CD4-positive, alpha-beta memory T cell (primary cell): ENCODE results near the gene OXLD1. TPM values are rescaled to one million over a fixed set of nuclear protein-coding genes. Genes with fewer than 3 reads are reported as not detected.

Experiments used
- CTCF ChIA-PET: fragments of 350-600 bp; sonication (Branson Sonifier 250); formaldehyde crosslinking; loops from one replicate; lab custom pipeline; 2021; ENCODE audit warnings: inconsistent platforms; ENCODE audit not compliant: partially characterized antibody; lab: Charles Lee
- POLR2A ChIA-PET: fragments of 350-600 bp; sonication (Branson Sonifier 250); formaldehyde crosslinking; loops from one replicate; lab custom pipeline; 2021; ENCODE audit not compliant: partially characterized antibody; lab: Charles Lee
- DNase-seq, 5 donors: peaks; one replicate each; pipeline versions ENCODE4 v3.0.0 to v3.0.0-alpha.2; 2020 to 2022; ENCODE audit warnings: mixed read lengths in 1 of 5
- H3K27ac ChIP-seq: one replicate; pipeline ENCODE4 v1.7.0; 2013; ENCODE audit warnings: low read depth, low read length
- H3K27me3 ChIP-seq: 2 replicates; pipeline ENCODE4 v1.7.0; 2013; ENCODE audit warnings: mild to moderate bottlenecking, low read length, moderate library complexity; ENCODE audit not compliant: insufficient read depth
- H3K36me3 ChIP-seq: 2 replicates; pipeline ENCODE4 v1.7.0; 2013; ENCODE audit warnings: mild to moderate bottlenecking, low read length, moderate library complexity; ENCODE audit not compliant: insufficient read depth
- H3K4me1 ChIP-seq: 2 replicates; pipeline ENCODE4 v1.7.0; 2013; ENCODE audit warnings: mild to moderate bottlenecking, low read length, moderate library complexity; ENCODE audit not compliant: insufficient read depth
- H3K4me3 ChIP-seq, 2 donors: one replicate each; pipeline ENCODE4 v1.7.0; 2013; ENCODE audit warnings: low read length in 2 of 2, mild to moderate bottlenecking in 1 of 2
- H3K9me3 ChIP-seq, 2 donors: one replicate each; pipeline ENCODE4 v1.7.0; 2013; ENCODE audit warnings: low read length in 2 of 2, control low read depth in 1 of 2; ENCODE audit not compliant: control insufficient read depth in 1 of 2
- H3K27ac Mint-ChIP-seq, 7 donors: one replicate each; pipeline ENCODE4 v1.8.0; 2020 to 2021; ENCODE audit warnings: mixed read lengths in 7 of 7, mild to moderate bottlenecking in 6 of 7, inconsistent platforms in 3 of 7, moderate library complexity in 3 of 7
- H3K27me3 Mint-ChIP-seq, 2 donors: one replicate each; pipeline ENCODE4 v1.8.0; 2020 to 2021; ENCODE audit warnings: mixed read lengths in 2 of 2
- H3K36me3 Mint-ChIP-seq, 2 donors: one replicate each; pipeline ENCODE4 v1.8.0; 2020 to 2021; ENCODE audit warnings: mixed read lengths in 2 of 2, inconsistent platforms in 1 of 2, mild to moderate bottlenecking in 1 of 2
- H3K4me1 Mint-ChIP-seq, 4 donors: one replicate each; pipeline ENCODE4 v1.8.0; 2020 to 2021; ENCODE audit warnings: mixed read lengths in 4 of 4, mild to moderate bottlenecking in 1 of 4
- H3K4me3 Mint-ChIP-seq, 8 donors: one replicate each; pipeline ENCODE4 v1.8.0; 2020 to 2021; ENCODE audit warnings: mixed read lengths in 8 of 8, mild to moderate bottlenecking in 7 of 8, moderate library complexity in 6 of 8, inconsistent platforms in 3 of 8
- H3K9me3 Mint-ChIP-seq, 8 donors: one replicate each; pipeline ENCODE4 v1.8.0; 2020 to 2021; ENCODE audit warnings: mixed read lengths in 8 of 8, mild to moderate bottlenecking in 5 of 8, inconsistent platforms in 3 of 8, moderate library complexity in 1 of 8
- intact Hi-C: fragments of 100-400 bp; cut with micrococcal nuclease; formaldehyde crosslinking; loops from one replicate; pipeline ENCODE4 v1.15.1; 2023
- polyA plus RNA-seq, 2 donors: library from polyadenylated mRNA; unstranded; fragments of 300-500 nt; fragmentation: Illumina TruSeq; gene quantifications; one replicate each; pipeline ENCODE4 v1.2.3, GENCODE V29; 2021
- total RNA-seq, 2 experiments: library from RNA; stranded (reverse); gene quantifications; one replicate each; pipeline ENCODE4 v1.2.3, GENCODE V29; 2021

OXLD1 gene
- 10 to 100 TPM; 52.5 to 60.8 TPM for total RNA-seq
- 10 to 100 TPM; 68.8 to 83.2 TPM for polyA plus RNA-seq

DNA sequence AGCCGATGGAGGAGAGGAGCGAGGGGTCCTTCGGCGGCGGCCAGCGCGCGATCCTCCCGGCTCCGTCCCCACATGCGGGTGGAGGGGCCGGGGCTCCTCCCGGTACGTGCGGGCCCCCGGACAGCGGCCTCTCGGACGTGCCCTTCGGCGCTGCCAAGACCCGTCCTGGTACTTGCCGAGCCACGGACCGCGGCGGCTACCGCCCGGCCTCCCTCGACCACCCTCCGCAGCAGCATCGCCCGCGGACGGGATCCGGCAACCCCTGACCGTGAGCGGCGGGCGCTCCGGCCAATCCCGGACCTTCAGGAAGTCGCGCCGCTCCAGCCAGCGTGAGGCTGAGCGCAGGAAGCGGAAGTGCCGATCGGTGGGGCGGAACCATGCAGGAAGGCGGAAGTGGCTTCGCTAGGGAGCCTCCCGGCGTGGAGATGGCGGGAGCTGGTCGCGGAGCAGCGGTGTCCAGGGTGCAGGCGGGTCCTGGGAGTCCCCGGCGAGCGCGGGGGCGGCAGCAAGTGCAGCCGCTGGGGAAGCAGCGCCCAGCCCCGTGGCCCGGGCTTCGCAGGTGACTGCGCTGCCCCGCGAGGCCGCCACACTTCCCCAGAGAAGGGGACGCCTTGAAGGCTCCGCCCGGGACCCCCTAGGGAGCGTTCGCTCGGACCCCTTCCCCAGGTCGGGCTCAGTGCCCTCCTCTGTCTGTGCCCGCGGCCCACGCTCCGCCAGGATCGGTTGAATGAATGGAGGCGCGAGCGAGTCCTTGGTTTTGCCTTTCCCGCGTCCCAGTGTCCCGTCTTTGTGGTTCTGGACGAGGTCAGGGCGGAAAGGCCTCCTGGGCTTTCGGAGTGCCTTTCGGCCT, at the start of gene OXLD1, which contains the start of gene CCDC137:
Gene OXLD1, minus strand, starts transcription at position 264 of the 850 bp plus-strand sequence. Its CDS starts 28 bp downstream, at position 236.
Gene CCDC137, plus strand, starts transcription at position 396 of the 850 bp plus-strand sequence. Its CDS starts 30 bp downstream, at position 426.
- ChIA-PET CTCF (no interaction called here), POLR2A (interaction anchor here (0.6 to 4.9 kb wide), 8 partner anchors 10 to 372 kb away, joined by 3 to 65 read pairs (median 4); partner anchors contain the start of genes ARHGDIA, ARL16, FAAP100 and HGS)
- no peaks in the 10 kb centered on the region for H3K9me3 Mint-ChIP-seq
- peak within 1 kb of the TSS; percentile 90 to 98 (median 95) for H3K4me3 Mint-ChIP-seq
- peak within 1 kb of the TSS; percentile 88 to 97 (median 96) for H3K27ac Mint-ChIP-seq
- Histone ChIP-seq H3K36me3 (peaks cover 17% of the 10 kb centered on the region), H3K4me1 (peaks cover 60% of the 10 kb centered on the region), H3K27me3 (no peaks in the 10 kb centered on the region), H3K9me3 (no peaks in the 10 kb centered on the region), H3K4me3 (peak within 1 kb of the TSS; percentile 81 to 85), H3K27ac (peak within 1 kb of the TSS; percentile 80)
- H3K27me3 Mint-ChIP-seq = no peaks in the 10 kb centered on the region
- intact Hi-C loops = loop anchor here (1.0 to 5.0 kb wide), 3 partner anchors 17 to 36 kb away; partner anchors contain the start of genes ARL16, MRPL12, NPLOC4 and TSPAN10
- DNase-seq = peak; percentile 88 to 92 (median 90)
- peaks cover 14 to 69% (median 37%) of the 10 kb centered on the region in 4 donors for H3K4me1 Mint-ChIP-seq
- peaks cover 0 to 21% of the 10 kb centered on the region in 2 donors for H3K36me3 Mint-ChIP-seq

DNA sequence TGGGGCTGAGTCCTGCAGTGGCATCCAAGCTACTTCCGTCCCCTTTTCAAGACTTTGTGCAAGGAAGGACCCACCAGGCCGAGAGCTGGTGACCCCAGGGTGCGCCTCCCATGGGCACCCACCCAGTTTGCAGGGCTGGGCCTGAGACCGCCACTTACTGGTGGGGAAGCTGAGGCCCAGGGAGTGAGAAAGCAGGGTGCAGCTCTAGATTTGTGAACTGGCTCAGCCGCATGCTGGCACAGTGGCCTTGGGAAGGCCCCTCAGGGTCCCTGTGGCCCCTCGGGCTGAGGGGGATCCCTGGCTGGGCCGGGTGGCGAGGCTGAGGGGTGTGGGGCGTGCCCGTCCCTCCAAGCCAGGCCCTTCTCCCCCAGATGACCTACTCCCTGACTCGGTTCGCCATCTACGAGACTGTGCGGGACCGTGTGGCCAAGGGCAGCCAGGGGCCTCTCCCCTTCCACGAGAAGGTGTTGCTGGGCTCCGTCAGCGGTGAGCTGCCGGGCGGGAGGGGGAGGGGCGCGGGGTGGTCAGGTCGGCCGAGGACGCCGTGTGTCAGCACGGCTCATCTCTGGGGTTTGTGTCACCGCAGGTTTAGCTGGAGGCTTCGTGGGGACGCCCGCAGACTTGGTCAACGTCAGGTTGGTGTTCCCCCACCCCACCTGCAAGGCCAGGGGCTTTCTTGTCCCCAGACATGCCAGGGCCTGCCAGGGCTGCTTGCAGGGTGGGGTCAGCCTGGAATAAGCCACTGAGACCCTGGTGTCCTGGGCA, 48.9 kb upstream of the OXLD1 start:
- Mint-ChIP-seq H3K27ac (no peak overlapping the region), H3K4me1 (peaks cover 5 to 22% (median 15%) of the 10 kb centered on the region in 4 donors), H3K9me3 (no peaks in the 10 kb centered on the region), H3K36me3 (no peaks in the 10 kb centered on the region), H3K27me3 (no peaks in the 10 kb centered on the region), H3K4me3 (no peak overlapping the region)
- H3K9me3 ChIP-seq = no peaks in the 10 kb centered on the region
- ChIA-PET CTCF (no interaction called here), POLR2A (interaction anchor here (0.7 to 1.8 kb wide), 3 partner anchors 12 to 31 kb away, joined by 3 to 5 read pairs (median 5); partner anchors contain the start of genes ARL16, HGS and MRPL12)
- H3K36me3 ChIP-seq = no peaks in the 10 kb centered on the region
- DNase-seq = no peak
- peaks cover 25% of the 10 kb centered on the region for H3K4me1 ChIP-seq
- H3K27ac ChIP-seq = no peak overlapping the region
- H3K4me3 ChIP-seq = no peak overlapping the region
- H3K27me3 ChIP-seq = no peaks in the 10 kb centered on the region
- intact Hi-C loops = no loop called here

DNA sequence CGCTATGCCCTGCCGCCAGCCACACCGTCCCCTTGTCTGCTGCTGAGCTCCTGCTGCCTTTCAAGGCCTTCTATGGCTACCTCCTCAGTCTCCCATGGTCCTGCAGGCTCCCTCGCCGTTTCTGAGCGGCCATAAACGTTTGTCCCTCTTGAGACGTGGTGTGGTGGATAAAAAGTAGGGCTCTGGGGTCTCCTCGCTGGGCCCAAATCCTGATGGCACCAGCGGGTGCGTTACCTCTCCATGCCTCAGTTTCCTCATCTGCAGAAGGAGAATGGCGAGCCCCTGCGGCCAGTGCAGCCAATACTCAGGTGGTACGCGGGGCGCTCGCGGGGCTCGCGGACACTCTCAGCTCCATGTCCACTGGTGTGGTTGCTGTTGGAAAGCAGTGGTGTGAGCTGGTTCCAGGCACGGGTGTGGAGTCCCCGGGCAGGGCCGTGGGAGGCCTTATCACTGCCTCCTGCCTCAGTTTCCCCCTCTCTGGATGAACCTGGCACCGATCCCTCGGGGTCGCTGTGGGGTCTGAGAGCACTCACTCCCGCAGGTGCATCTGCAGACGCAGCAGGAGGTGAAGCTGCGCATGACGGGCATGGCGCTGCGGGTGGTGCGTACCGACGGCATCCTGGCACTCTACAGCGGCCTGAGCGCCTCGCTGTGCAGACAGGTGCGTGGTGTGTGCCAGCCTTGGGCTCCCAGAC, 48.2 kb upstream of the OXLD1 start:
- Mint-ChIP-seq H3K4me3 (peak overlapping the region in 4 of 8 donors; percentile 6 to 35 (median 24)), H3K9me3 (no peaks in the 10 kb centered on the region), H3K27ac (no peak overlapping the region), H3K27me3 (no peaks in the 10 kb centered on the region), H3K4me1 (peaks cover 5 to 26% (median 16%) of the 10 kb centered on the region in 4 donors), H3K36me3 (no peaks in the 10 kb centered on the region)
- ChIA-PET CTCF (interaction anchor here (0.7 kb wide), 1 partner anchor 11 kb away, joined by 6 read pairs; no protein-coding TSS in a partner anchor), POLR2A (interaction anchor here (1.7 to 1.8 kb wide), 2 partner anchors 12 to 31 kb away, joined by 5 read pairs; partner anchors contain the start of genes ARL16, HGS and MRPL12)
- H3K27me3 ChIP-seq = no peaks in the 10 kb centered on the region
- H3K4me1 ChIP-seq = peaks cover 28% of the 10 kb centered on the region
- no peaks in the 10 kb centered on the region for H3K9me3 ChIP-seq
- intact Hi-C loops = no loop called here
- H3K4me3 ChIP-seq = no peak overlapping the region
- no peaks in the 10 kb centered on the region for H3K36me3 ChIP-seq
- no peak for DNase-seq
- no peak overlapping the region for H3K27ac ChIP-seq

DNA sequence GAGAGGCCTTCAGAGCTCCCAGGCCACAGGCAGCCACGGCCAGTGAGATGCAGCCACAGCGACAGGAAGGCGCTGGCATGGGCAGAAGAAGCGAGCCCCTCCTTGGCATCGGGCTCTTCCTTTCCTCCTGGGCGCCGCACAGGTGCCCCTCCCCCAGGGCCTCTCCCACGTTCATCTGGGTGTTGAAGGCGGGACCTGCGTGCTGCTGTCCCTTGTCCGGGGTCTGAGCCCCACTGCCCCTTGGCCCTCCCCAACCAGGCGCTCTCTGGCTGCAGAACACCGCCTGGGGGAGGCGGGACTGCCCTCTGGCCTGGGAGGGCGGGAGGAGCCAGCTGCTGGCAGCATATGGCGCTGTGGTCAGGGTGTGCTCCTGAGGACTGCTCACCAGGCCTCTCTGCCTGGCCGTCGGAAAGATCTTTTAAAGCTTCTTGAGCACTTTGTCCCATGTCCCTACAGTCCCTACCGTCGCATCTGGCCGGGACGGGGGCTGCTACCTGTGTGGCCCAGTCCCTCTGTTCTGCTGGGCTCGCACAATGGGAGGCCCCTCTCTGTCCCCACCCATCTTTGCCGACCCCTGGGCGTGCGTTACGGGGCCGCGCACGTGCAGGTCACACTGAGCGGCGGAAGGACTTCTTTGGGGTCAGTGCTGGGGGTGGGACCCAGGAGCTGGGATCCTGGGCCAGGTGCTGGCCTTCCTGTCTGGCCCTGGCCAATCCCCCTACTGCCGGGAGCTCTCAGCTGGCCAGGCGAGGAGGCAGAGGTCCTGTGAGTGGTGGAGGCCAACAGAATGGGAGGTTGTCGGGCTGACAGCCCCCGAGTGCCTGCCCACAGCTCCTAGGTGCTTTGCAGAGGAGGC, 47.4 kb upstream of the OXLD1 start:
- intact Hi-C loops = no loop called here
- peak overlapping the region in 4 of 8 donors; percentile 19 to 86 (median 30) for H3K4me3 Mint-ChIP-seq
- H3K36me3 Mint-ChIP-seq = no peaks in the 10 kb centered on the region

DNA sequence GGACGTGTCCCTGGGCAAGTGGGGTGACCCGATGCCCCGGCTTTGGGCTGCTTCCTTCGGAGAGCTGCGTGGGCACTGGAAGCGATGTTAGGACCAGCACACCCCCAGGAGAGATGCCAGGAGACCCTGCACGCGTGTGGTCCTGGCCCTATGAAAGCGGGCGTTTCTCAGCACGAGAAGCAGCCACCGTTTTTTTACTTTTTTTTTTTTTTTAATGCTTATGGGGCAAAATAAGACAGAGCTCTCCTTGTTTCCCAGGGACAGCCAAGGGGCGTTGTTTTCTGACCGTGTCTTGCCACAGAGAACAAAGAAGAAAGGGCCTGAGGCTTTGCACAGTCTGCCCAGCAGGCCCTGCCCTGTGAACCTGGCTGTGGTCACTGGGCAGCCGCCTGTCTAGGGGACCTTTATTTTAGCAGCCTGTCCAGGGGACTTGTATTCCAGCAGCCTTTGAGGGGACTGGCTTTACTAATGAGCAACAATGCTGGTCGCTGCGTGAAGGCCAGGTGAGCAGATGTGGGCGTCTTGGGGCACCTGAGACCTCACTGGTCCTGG, 46.7 kb upstream of the OXLD1 start:
- peaks cover 28% of the 10 kb centered on the region for H3K4me1 ChIP-seq
- H3K27ac ChIP-seq = no peak overlapping the region
- no peaks in the 10 kb centered on the region for H3K36me3 ChIP-seq
- no peaks in the 10 kb centered on the region for H3K27me3 ChIP-seq
- Mint-ChIP-seq H3K4me1 (peaks cover 5 to 26% (median 16%) of the 10 kb centered on the region in 4 donors), H3K9me3 (no peaks in the 10 kb centered on the region), H3K4me3 (peak overlapping the region; percentile 75 to 87 (median 80)), H3K36me3 (no peaks in the 10 kb centered on the region), H3K27ac (peak overlapping the region in 4 of 7 donors; percentile 56 to 92 (median 82)), H3K27me3 (no peaks in the 10 kb centered on the region)
- intact Hi-C loops = no loop called here
- H3K9me3 ChIP-seq = no peaks in the 10 kb centered on the region
- CTCF ChIA-PET = interaction anchor here (1.0 kb wide), 1 partner anchor 121 kb away, joined by 3 read pairs; the partner anchor contains the start of gene MCRIP1
- no peak for DNase-seq
- peak overlapping the region in 1 of 2 donors; percentile 58 for H3K4me3 ChIP-seq
- POLR2A ChIA-PET = interaction anchor here (0.9 to 1.8 kb wide), 5 partner anchors 10 to 154 kb away, joined by 3 to 5 read pairs (median 3); partner anchors contain the start of genes ARL16, HGS and MRPL12

More for the DNA sequence above, 47.4 kb upstream of the OXLD1 start:
- Histone ChIP-seq H3K4me1 (peaks cover 28% of the 10 kb centered on the region), H3K4me3 (no peak overlapping the region), H3K27me3 (no peaks in the 10 kb centered on the region), H3K36me3 (no peaks in the 10 kb centered on the region), H3K27ac (no peak overlapping the region), H3K9me3 (no peaks in the 10 kb centered on the region)
- ChIA-PET POLR2A (interaction anchor here (0.9 to 1.8 kb wide), 4 partner anchors 11 to 153 kb away, joined by 3 to 5 read pairs (median 4); partner anchors contain the start of genes ARL16, HGS and MRPL12), CTCF (interaction anchor here (0.7 to 1.0 kb wide), 2 partner anchors 12 to 120 kb away, joined by 3 to 6 read pairs; partner anchors contain the start of gene MCRIP1)
- Mint-ChIP-seq H3K27ac (peak overlapping the region in 1 of 7 donors; percentile 6), H3K27me3 (no peaks in the 10 kb centered on the region), H3K4me1 (peaks cover 5 to 26% (median 16%) of the 10 kb centered on the region in 4 donors), H3K9me3 (no peaks in the 10 kb centered on the region)
- DNase-seq = no peak
